HCT116 (cell line): ENCODE results near the gene TRIM4. TPM values are rescaled to one million over a fixed set of nuclear protein-coding genes. Genes with fewer than 3 reads are reported as not detected.

Source experiments
- ATAC-seq: fragments of 200-7000 bp; cut with Tn5 transposase; 2 replicates; pipeline ENCODE4 v1.9.1; 2020; ENCODE audit warnings: mild to moderate bottlenecking, moderate library complexity
- BruUV-seq: library from RNA; stranded (reverse); fragments of 400-500 nt; replicated peaks from 2 replicates; lab custom pipeline; 2021; lab: Mats Ljungman, UMichigan
- CTCF ChIA-PET: fragments of 300-600 bp; sonication (Branson Sonifier 250); formaldehyde crosslinking; loops from one replicate; lab custom pipeline; 2021; ENCODE audit warnings: antibody characterized with exemption; lab: Charles Lee
- POLR2A ChIA-PET: fragments of 300-600, 350-600 bp; sonication (Branson Sonifier 250); formaldehyde crosslinking; loops from one replicate; lab custom pipeline; 2021; ENCODE audit warnings: antibody characterized with exemption; lab: Charles Lee
- RAD21 ChIA-PET, 2 experiments: fragments of 300-600 bp; sonication (Branson Sonifier 250); formaldehyde crosslinking; loops; one replicate each; lab custom pipeline; 2023; ENCODE audit warnings: low total read pairs in 2 of 2; ENCODE audit not compliant: uncharacterized antibody in 2 of 2, unreplicated experiment in 2 of 2, low non-redundant PET in 1 of 2; lab: Charles Lee
- DNase-seq: peaks from one replicate; pipeline ENCODE4 v3.0.0-alpha.2; 2010; ENCODE audit warnings: low read depth, low spot score
- H2AFZ ChIP-seq: fragments of 200-600 bp; shearing (Covaris generic), sonication (generic); 2 replicates; pipeline ENCODE4 v1.6.1; 2017; ENCODE audit warnings: low read depth, mixed run types, mixed read lengths, antibody characterized with exemption, low read length; ENCODE audit not compliant: poor library complexity, severe bottlenecking
- H3K27ac ChIP-seq: 2 replicates; pipeline ENCODE4 v1.5.1; 2012; ENCODE audit warnings: low read depth, low read length
- H3K27me3 ChIP-seq: fragments of 200-600 bp; sonication (generic); 2 replicates; pipeline ENCODE4 v1.6.1; 2016; ENCODE audit warnings: mixed run types, low read length, mixed read lengths; ENCODE audit not compliant: insufficient read depth
- H3K36me3 ChIP-seq, 2 experiments: fragments of 200-500 bp in 1 of 2; fragments of 200-600 bp in 1 of 2; sonication (Bioruptor generic) in 1 of 2; sonication (generic) in 1 of 2; 2 replicates each; pipeline versions ENCODE4 v1.5.1 to v1.6.1; 2014 to 2016; ENCODE audit warnings: low read length in 2 of 2, inconsistent platforms in 1 of 2, mixed read lengths in 1 of 2, mixed run types in 1 of 2; ENCODE audit not compliant: insufficient read depth in 2 of 2, control insufficient read depth in 1 of 2
- H3K4me1 ChIP-seq, 2 experiments: fragments of 200-600 bp in 1 of 2; sonication (generic) in 1 of 2; 2 replicates each; pipeline versions ENCODE4 v1.5.1 to v1.6.1; 2012 to 2017; ENCODE audit warnings: low read length in 2 of 2, inconsistent platforms in 1 of 2, mild to moderate bottlenecking in 1 of 2, mixed read lengths in 1 of 2, mixed run types in 1 of 2, moderate library complexity in 1 of 2; ENCODE audit not compliant: insufficient read depth in 2 of 2, control insufficient read depth in 1 of 2
- H3K4me2 ChIP-seq: fragments of 200-600 bp; sonication (generic); 2 replicates; pipeline ENCODE4 v1.6.1; 2017; ENCODE audit warnings: mixed run types, low read length, mixed read lengths
- H3K4me3 ChIP-seq, 2 experiments: fragments of 200-600 bp in 1 of 2; sonication (generic) in 1 of 2; replicated peaks in 1 of 2; 2 replicates each; pipeline ENCODE4 v1.5.1; 2011 to 2016; ENCODE audit warnings: low read length in 2 of 2, control low read depth in 1 of 2, low read depth in 1 of 2, mild to moderate bottlenecking in 1 of 2, mixed read lengths in 1 of 2, mixed run types in 1 of 2
- H3K79me2 ChIP-seq: fragments of 200-600 bp; sonication (generic); 2 replicates; pipeline ENCODE4 v1.6.1; 2017; ENCODE audit warnings: mild to moderate bottlenecking, mixed run types, low read length, moderate library complexity, mixed read lengths; ENCODE audit not compliant: insufficient read depth
- H3K9ac ChIP-seq: fragments of 200-600 bp; sonication (generic); 2 replicates; pipeline ENCODE4 v1.6.1; 2016; ENCODE audit warnings: low read length, mixed read lengths
- H3K9me2 ChIP-seq: fragments of 200-600 bp; sonication (generic), shearing (Covaris generic); 2 replicates; pipeline ENCODE4 v1.6.1; 2017; ENCODE audit warnings: mixed run types, mild to moderate bottlenecking, moderate library complexity; ENCODE audit not compliant: insufficient read depth
- H3K9me3 ChIP-seq, 2 experiments: fragments of 200-500 bp in 1 of 2; fragments of 200-600 bp in 1 of 2; sonication (Bioruptor generic) in 1 of 2; sonication (generic) in 1 of 2; 2 replicates each; pipeline ENCODE4 v1.6.1; 2014 to 2017; ENCODE audit warnings: low read length in 2 of 2, mixed read lengths in 2 of 2, inconsistent platforms in 1 of 2, low read depth in 1 of 2, mild to moderate bottlenecking in 1 of 2, mixed run types in 1 of 2, moderate library complexity in 1 of 2; ENCODE audit not compliant: control insufficient read depth in 1 of 2, insufficient read depth in 1 of 2
- H4K20me1 ChIP-seq: fragments of 200-600 bp; sonication (generic), shearing (Covaris generic); 2 replicates; pipeline ENCODE4 v1.6.1; 2017; ENCODE audit warnings: mixed run types, mild to moderate bottlenecking, moderate library complexity; ENCODE audit not compliant: insufficient read depth
- FOSL1 ChIP-seq: IDR thresholded peaks from 2 replicates; pipeline ENCODE4 v1.6.1; 2012; ENCODE audit warnings: low read depth
- JUND ChIP-seq: IDR thresholded peaks from 2 replicates; pipeline ENCODE4 v1.6.1; 2012
- MAX ChIP-seq: IDR thresholded peaks from 2 replicates; pipeline ENCODE4 v1.6.1; 2012
- REST ChIP-seq: IDR thresholded peaks from 2 replicates; pipeline ENCODE4 v1.6.1; 2012; ENCODE audit warnings: low read depth
- SIN3A ChIP-seq: IDR thresholded peaks from 2 replicates; pipeline ENCODE4 v1.6.1; 2012; ENCODE audit warnings: low read depth
- SP1 ChIP-seq: IDR thresholded peaks from 2 replicates; pipeline ENCODE4 v1.6.1; 2012; ENCODE audit warnings: low read depth
- YY1 ChIP-seq: IDR thresholded peaks from 2 replicates; pipeline ENCODE4 v1.6.1; 2011; ENCODE audit warnings: low read length, low read depth, moderate library complexity, mild to moderate bottlenecking; ENCODE audit not compliant: insufficient replicate concordance; ENCODE audit errors: extremely low read depth
- ZBTB33 ChIP-seq: IDR thresholded peaks from 2 replicates; pipeline ENCODE4 v1.6.1; 2011; ENCODE audit warnings: mild to moderate bottlenecking, low read length, moderate library complexity; ENCODE audit not compliant: insufficient replicate concordance; ENCODE audit errors: extremely low read depth
- intact Hi-C: fragments of 100-400 bp; cut with micrococcal nuclease; formaldehyde crosslinking; loops from 2 replicates; pipeline ENCODE4 v1.10.0; 2022
- total RNA-seq: library from RNA; stranded (reverse); gene quantifications from one replicate; pipeline ENCODE4 v1.2.1, GENCODE V29; 2021; ENCODE audit not compliant: unreplicated experiment

TRIM4 gene
- total RNA-seq, 1 experiment from 2014 or later = 25.1 TPM

- Histone ChIP-seq H3K36me3 (no peaks in the 10 kb centered on the region), H3K9me3 (no peaks in the 10 kb centered on the region), H3K4me3 (no peak overlapping the region), H3K4me2 (no peak overlapping the region), H3K4me1 (peaks cover 0 to 9% of the 10 kb centered on the region in 2 experiments; a peak in 2 of 4 replicates), H3K27me3 (no peaks in the 10 kb centered on the region), H4K20me1 (no peaks in the 10 kb centered on the region), H3K27ac (no peak overlapping the region), H3K9me2 (no peaks in the 10 kb centered on the region), H3K79me2 (no peaks in the 10 kb centered on the region), H2AFZ (no peak overlapping the region), H3K9ac (no peak overlapping the region)
- no peak for DNase-seq
- no TSS peak for BruUV-seq
- intact Hi-C loops = no loop called here
- ATAC-seq = no peak
- CTCF ChIA-PET = no interaction called here
- TF ChIP-seq ZBTB33 (no peak), JUND (no peak), REST (no peak), YY1 (no peak), SIN3A (no peak), FOSL1 (no peak), MAX (no peak), SP1 (no peak)
- POLR2A ChIA-PET = interaction anchor here (0.7 kb wide), 1 partner anchor 13 kb away, joined by 3 read pairs; no protein-coding TSS in a partner anchor
- RAD21 ChIA-PET = no interaction called here
Measured at GRCh38 chr7:99863847-99864440, 55.4 kb downstream of the TRIM4 start.
